ENCODE measurements around the gene WFDC5. TPM values are rescaled to one million over a fixed set of nuclear protein-coding genes. Genes with fewer than 3 reads are reported as not detected.

The WFDC5 gene
- total and polyA plus RNA-seq, 2 donors (not counting 3 experiments of a cell fraction or from before 2014, with no cell fraction given), result not detected

GRCh38 chr20:45138561-45139300 is 23.8 kb upstream of the WFDC5 start:
- Histone ChIP-seq H3K27me3 (ENCODE audit: control insufficient read depth in 2 of 2, insufficient read depth in 2 of 2, low read length in 2 of 2) (peaks cover 11 to 12% of the 10 kb centered on the region in 2 experiments), H3K4me1 (ENCODE audit: control insufficient read depth, extremely low read depth, insufficient read depth, low read length) (no peaks in the 10 kb centered on the region), H2AFZ (ENCODE audit: low read depth, low read length) (no peak overlapping the region), H3K4me3 (replicated peaks in 1 of 3; ENCODE audit: insufficient read depth in 1 of 3, low read depth in 1 of 3, low read length in 3 of 3) (no peak overlapping the region), H3K79me2 (ENCODE audit: control insufficient read depth, insufficient read depth, low read length) (no peaks in the 10 kb centered on the region), H3K27ac (ENCODE audit: insufficient read depth, low read depth, low read length) (no peak overlapping the region), H3K9me3 (replicated peaks; ENCODE audit: control insufficient read depth, insufficient read depth, low read length) (no peaks in the 10 kb centered on the region), H3K36me3 (ENCODE audit: control insufficient read depth in 2 of 2, extremely low read depth in 1 of 2, insufficient read depth in 2 of 2, low read length in 2 of 2) (no peaks in the 10 kb centered on the region), H3K4me2 (ENCODE audit: insufficient read depth, low read length) (no peak overlapping the region), H3K9ac (replicated peaks; ENCODE audit: extremely low read depth, insufficient read depth, low read length) (no peak overlapping the region), H3K9me1 (replicated peaks; ENCODE audit: control insufficient read depth, extremely low read depth, insufficient read depth, low read length) (no peaks in the 10 kb centered on the region), H4K20me1 (replicated peaks; ENCODE audit: control insufficient read depth, extremely low read depth, insufficient read depth, low read length) (no peaks in the 10 kb centered on the region)
- ChIA-PET POLR2A (no interaction called here), CTCF (interaction anchor here (0.6 to 2.7 kb wide), 15 partner anchors 8 to 632 kb away, joined by 3 to 25 read pairs (median 5); no protein-coding TSS in a partner anchor)
- no TSS peak for BruUV-seq (replicated peaks)
- no peak for FAIRE-seq
- DNase-seq (ENCODE audit: low read depth, low spot score), result peak; percentile 4
- dilution Hi-C loops (cut with MboI; ENCODE audit: extremely low pct_ligation_motif_present, low sequenced_read_pairs), result no loop called here
- no peak for TF ChIP-seq POLR2AphosphoS5 (IDR thresholded peaks at IDR 0.05; ENCODE audit: insufficient read depth, low read depth, low read length)
- TF ChIP-seq CTCF (IDR thresholded peaks at IDR 0.05; ENCODE audit: extremely low read depth in 1 of 2, insufficient read depth in 1 of 2, low read depth in 1 of 2, low read length in 2 of 2), result peak; percentile 69 to 70
- TF ChIP-seq MAX (IDR thresholded peaks at IDR 0.05; ENCODE audit: insufficient read depth, insufficient read length), result no peak
- no peak for TF ChIP-seq JUN (IDR thresholded peaks at IDR 0.05; ENCODE audit: borderline replicate concordance, insufficient read depth, insufficient read length, low read depth)
- no peak for TF ChIP-seq FOS (IDR thresholded peaks at IDR 0.05; ENCODE audit: borderline replicate concordance, insufficient read depth, low read length)
- no peak for TF ChIP-seq GATA2 (IDR thresholded peaks at IDR 0.05; ENCODE audit: insufficient read depth, insufficient read length, low read depth, low read length)
- intact Hi-C loops (cut with micrococcal nuclease), result loop anchor here (1.0 kb wide), 1 partner anchor 153 kb away; no protein-coding TSS in a partner anchor
